Stimulated activated naive CD8-positive, alpha-beta T cell treated with anti-CD3 and anti-CD28 coated beads, Interleukin-15, Interleukin-2, amounts not matched to agents 100 ng/mL and 50 ng/mL, for 24 hours (primary cell): ENCODE results near the gene MXD1.

Experiments
- H3K27ac Mint-ChIP-seq: one replicate; pipeline ENCODE4 v1.8.0; 2021; ENCODE audit warnings: mild to moderate bottlenecking, mixed read lengths
- H3K27me3 Mint-ChIP-seq: one replicate; pipeline ENCODE4 v1.8.0; 2021; ENCODE audit warnings: mixed read lengths
- H3K36me3 Mint-ChIP-seq: one replicate; pipeline ENCODE4 v1.8.0; 2021; ENCODE audit warnings: low read depth, mixed read lengths
- H3K4me1 Mint-ChIP-seq: one replicate; pipeline ENCODE4 v1.8.0; 2021; ENCODE audit warnings: low read depth, mixed read lengths
- H3K4me3 Mint-ChIP-seq: one replicate; pipeline ENCODE4 v1.8.0; 2021; ENCODE audit warnings: mild to moderate bottlenecking, mixed read lengths
- H3K9me3 Mint-ChIP-seq: one replicate; pipeline ENCODE4 v1.8.0; 2021; ENCODE audit warnings: mixed read lengths

MXD1 gene

GRCh38 chr2:69918401-69918800 lies 3.5 kb downstream of the MXD1 start:
- no peak overlapping the region for H3K27ac Mint-ChIP-seq
- H3K27me3 Mint-ChIP-seq = no peaks in the 10 kb centered on the region
- peaks cover 30% of the 10 kb centered on the region for H3K36me3 Mint-ChIP-seq
- no peak overlapping the region for H3K4me3 Mint-ChIP-seq
- no peaks in the 10 kb centered on the region for H3K9me3 Mint-ChIP-seq
- H3K4me1 Mint-ChIP-seq = peaks cover 33% of the 10 kb centered on the region

DNA sequence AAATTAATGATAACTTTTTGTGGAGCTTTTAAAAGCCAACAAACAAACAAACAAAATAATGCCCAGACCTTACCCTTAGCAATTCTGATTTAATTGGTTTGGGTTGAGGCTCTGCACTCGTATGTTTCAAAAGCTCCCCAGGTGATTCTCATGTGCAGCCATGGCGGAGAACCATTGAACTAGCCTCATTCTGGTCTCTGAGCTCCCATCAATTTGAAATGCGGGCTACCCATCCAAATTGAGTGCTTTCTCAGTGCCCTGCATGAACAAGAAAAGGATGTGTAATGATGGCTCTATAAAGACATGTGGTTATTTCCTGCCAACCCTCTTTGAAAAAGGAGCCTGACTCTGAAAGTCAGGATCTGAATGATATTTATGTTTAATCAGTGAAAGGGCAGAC lies 8.2 kb downstream of the MXD1 start:
- Mint-ChIP-seq H3K4me1 (peaks cover 19% of the 10 kb centered on the region), H3K27ac (no peak overlapping the region), H3K9me3 (no peaks in the 10 kb centered on the region), H3K27me3 (no peaks in the 10 kb centered on the region), H3K4me3 (no peak overlapping the region), H3K36me3 (peaks cover 30% of the 10 kb centered on the region)

- Mint-ChIP-seq H3K27me3 (no peaks in the 10 kb centered on the region), H3K27ac (peak overlapping the region; percentile 50), H3K36me3 (peaks cover 27% of the 10 kb centered on the region), H3K9me3 (no peaks in the 10 kb centered on the region), H3K4me1 (peaks cover 18% of the 10 kb centered on the region), H3K4me3 (no peak overlapping the region)
Measured at GRCh38 chr2:69926849-69927515, 12.1 kb downstream of the MXD1 start.

- Mint-ChIP-seq H3K4me3 (no peak overlapping the region), H3K9me3 (no peaks in the 10 kb centered on the region), H3K27ac (peak overlapping the region; percentile 52), H3K27me3 (no peaks in the 10 kb centered on the region), H3K36me3 (peaks cover 26% of the 10 kb centered on the region), H3K4me1 (peaks cover 30% of the 10 kb centered on the region)
Measured at GRCh38 chr2:69931832-69932595, 17.1 kb downstream of the MXD1 start.

GRCh38 chr2:69932596-69932922 lies 17.6 kb downstream of the MXD1 start:
- H3K27ac Mint-ChIP-seq = no peak overlapping the region
- H3K9me3 Mint-ChIP-seq = no peaks in the 10 kb centered on the region
- H3K4me3 Mint-ChIP-seq = no peak overlapping the region
- H3K36me3 Mint-ChIP-seq = peaks cover 23% of the 10 kb centered on the region
- peaks cover 28% of the 10 kb centered on the region for H3K4me1 Mint-ChIP-seq
- no peaks in the 10 kb centered on the region for H3K27me3 Mint-ChIP-seq

GRCh38 chr2:69933254-69933828 lies 18.4 kb downstream of the MXD1 start:
- H3K4me3 Mint-ChIP-seq = no peak overlapping the region
- peaks cover 28% of the 10 kb centered on the region for H3K4me1 Mint-ChIP-seq
- no peak overlapping the region for H3K27ac Mint-ChIP-seq
- H3K36me3 Mint-ChIP-seq = peaks cover 26% of the 10 kb centered on the region
- H3K27me3 Mint-ChIP-seq = no peaks in the 10 kb centered on the region
- H3K9me3 Mint-ChIP-seq = no peaks in the 10 kb centered on the region

GRCh38 chr2:69933839-69934613 lies 19.1 kb downstream of the MXD1 start:
- H3K4me3 Mint-ChIP-seq = no peak overlapping the region
- no peaks in the 10 kb centered on the region for H3K9me3 Mint-ChIP-seq
- peaks cover 28% of the 10 kb centered on the region for H3K4me1 Mint-ChIP-seq
- peak overlapping the region; percentile 34 for H3K27ac Mint-ChIP-seq
- no peaks in the 10 kb centered on the region for H3K27me3 Mint-ChIP-seq
- H3K36me3 Mint-ChIP-seq = peaks cover 32% of the 10 kb centered on the region

- Mint-ChIP-seq H3K36me3 (peaks cover 33% of the 10 kb centered on the region), H3K9me3 (no peaks in the 10 kb centered on the region), H3K27me3 (no peaks in the 10 kb centered on the region), H3K4me1 (peaks cover 28% of the 10 kb centered on the region), H3K27ac (peak overlapping the region; percentile 34), H3K4me3 (no peak overlapping the region)
Measured at GRCh38 chr2:69934614-69934908, 19.7 kb downstream of the MXD1 start.

- peaks cover 28% of the 10 kb centered on the region for H3K4me1 Mint-ChIP-seq
- H3K36me3 Mint-ChIP-seq = peaks cover 32% of the 10 kb centered on the region
- no peak overlapping the region for H3K27ac Mint-ChIP-seq
- H3K4me3 Mint-ChIP-seq = no peak overlapping the region
- no peaks in the 10 kb centered on the region for H3K27me3 Mint-ChIP-seq
- H3K9me3 Mint-ChIP-seq = no peaks in the 10 kb centered on the region
Measured at GRCh38 chr2:69935011-69935410, 20.1 kb downstream of the MXD1 start.

- H3K27me3 Mint-ChIP-seq = no peaks in the 10 kb centered on the region
- no peak overlapping the region for H3K27ac Mint-ChIP-seq
- no peak overlapping the region for H3K4me3 Mint-ChIP-seq
- peaks cover 40% of the 10 kb centered on the region for H3K36me3 Mint-ChIP-seq
- H3K4me1 Mint-ChIP-seq = peaks cover 24% of the 10 kb centered on the region
- no peaks in the 10 kb centered on the region for H3K9me3 Mint-ChIP-seq
Measured at GRCh38 chr2:69936906-69937305, 22.0 kb downstream of the MXD1 start.

- Mint-ChIP-seq H3K4me3 (no peak overlapping the region), H3K4me1 (peaks cover 16% of the 10 kb centered on the region), H3K27ac (no peak overlapping the region), H3K36me3 (peaks cover 42% of the 10 kb centered on the region), H3K9me3 (no peaks in the 10 kb centered on the region), H3K27me3 (no peaks in the 10 kb centered on the region)
Measured at GRCh38 chr2:69937968-69938367, 23.1 kb downstream of the MXD1 start.

- H3K9me3 Mint-ChIP-seq = no peaks in the 10 kb centered on the region
- peaks cover 12% of the 10 kb centered on the region for H3K4me1 Mint-ChIP-seq
- peaks cover 46% of the 10 kb centered on the region for H3K36me3 Mint-ChIP-seq
- no peak overlapping the region for H3K27ac Mint-ChIP-seq
- no peaks in the 10 kb centered on the region for H3K27me3 Mint-ChIP-seq
- H3K4me3 Mint-ChIP-seq = no peak overlapping the region
Measured at GRCh38 chr2:69939722-69940121, 24.8 kb downstream of the MXD1 start.

DNA sequence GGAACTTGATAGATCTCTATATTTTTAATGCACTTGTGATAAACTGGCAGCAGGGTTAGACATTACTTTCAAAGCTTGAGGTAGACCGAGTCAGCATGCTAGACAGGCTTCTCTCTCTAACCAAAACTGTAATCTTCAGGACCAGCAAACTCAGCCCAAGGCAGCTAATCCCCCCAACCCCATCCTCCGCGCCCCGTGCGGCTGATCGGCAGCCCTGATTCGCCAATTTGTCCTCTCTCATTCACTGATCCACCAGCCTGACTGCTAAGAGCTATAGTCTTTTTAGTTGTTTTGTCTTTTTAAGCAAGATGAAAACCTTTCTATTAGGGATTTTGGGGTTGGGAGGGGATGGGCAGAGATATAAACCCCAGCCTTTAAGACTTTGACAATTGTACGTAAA lies 25.8 kb downstream of the MXD1 start:
- H3K4me3 Mint-ChIP-seq = no peak overlapping the region
- peaks cover 42% of the 10 kb centered on the region for H3K36me3 Mint-ChIP-seq
- peaks cover 21% of the 10 kb centered on the region for H3K4me1 Mint-ChIP-seq
- H3K27ac Mint-ChIP-seq = no peak overlapping the region
- no peaks in the 10 kb centered on the region for H3K27me3 Mint-ChIP-seq
- no peaks in the 10 kb centered on the region for H3K9me3 Mint-ChIP-seq

DNA sequence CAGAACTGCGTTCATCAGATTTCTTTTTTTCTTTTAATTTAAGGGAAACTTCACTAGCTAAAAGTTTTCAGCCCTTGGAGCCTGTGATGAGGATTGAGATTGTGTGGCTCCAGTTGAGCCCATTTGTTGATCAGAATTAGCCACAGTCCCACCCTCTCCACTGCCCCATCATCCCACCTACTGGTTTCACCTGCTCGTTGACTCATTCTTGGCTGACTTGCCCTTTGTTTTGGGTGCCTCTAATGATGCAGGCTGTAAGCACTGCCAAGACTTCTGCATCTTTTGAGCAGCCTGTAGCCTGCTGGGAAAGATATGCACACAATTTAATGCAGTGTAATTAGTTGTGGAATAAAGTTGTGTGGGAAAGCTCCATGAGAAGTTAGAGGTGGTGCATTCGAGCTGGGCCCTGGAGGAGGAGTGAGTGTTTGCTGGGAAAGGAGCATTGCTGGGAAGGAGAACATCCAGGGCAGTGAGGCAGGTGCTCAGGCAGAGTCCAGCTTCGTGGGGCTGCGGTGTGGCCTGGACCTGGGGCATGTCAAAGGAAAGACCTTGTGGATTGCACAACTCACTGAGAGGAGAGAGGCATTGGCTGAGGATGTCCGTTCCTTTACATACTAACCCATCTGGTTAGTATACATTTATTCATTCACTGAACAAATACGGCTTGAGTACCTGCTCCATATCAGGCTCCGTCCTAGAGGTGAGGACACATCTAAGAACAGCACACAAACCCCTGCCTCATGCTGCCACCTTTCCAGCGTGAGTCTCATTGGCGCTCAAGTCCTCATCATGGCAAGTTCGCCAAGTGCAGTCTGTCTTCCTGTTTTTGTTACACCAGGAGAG lies 28.3 kb downstream of the MXD1 start:
- no peaks in the 10 kb centered on the region for H3K9me3 Mint-ChIP-seq
- no peak overlapping the region for H3K4me3 Mint-ChIP-seq
- peaks cover 42% of the 10 kb centered on the region for H3K4me1 Mint-ChIP-seq
- no peak overlapping the region for H3K27ac Mint-ChIP-seq
- H3K27me3 Mint-ChIP-seq = no peaks in the 10 kb centered on the region
- peaks cover 31% of the 10 kb centered on the region for H3K36me3 Mint-ChIP-seq
